HEK293 (cell line): ENCODE data around the gene B4GALT5.

Source experiments
- CTCF ChIA-PET: fragments of 350-600 bp; formaldehyde crosslinking; extraction: SDS; loops from one replicate; lab custom pipeline; 2021; ENCODE audit warnings: antibody characterized with exemption; lab: Yijun Ruan, JAX
- POLR2A ChIA-PET: fragments of 300-600 bp; formaldehyde crosslinking; extraction: SDS; loops from one replicate; lab custom pipeline; 2020; ENCODE audit warnings: antibody characterized with exemption, inconsistent platforms; lab: Yijun Ruan, JAX
- H3K27ac ChIP-seq: fragments of 200-500 bp; sonication (Bioruptor generic); 2 replicates; pipeline ENCODE4 v1.5.1; 2014; ENCODE audit warnings: low read depth, low read length, control low read depth, inconsistent platforms; ENCODE audit errors: extremely low read depth
- H3K36me3 ChIP-seq, 2 experiments: fragments of 200-500 bp in 1 of 2; sonication (Bioruptor generic) in 1 of 2; 1 replicate in 1 of 2; 2 replicates in 1 of 2; pipeline ENCODE4 v1.5.1; 2014 to 2017; ENCODE audit warnings: inconsistent platforms in 2 of 2, low read length in 2 of 2; ENCODE audit not compliant: control insufficient read depth in 2 of 2, insufficient read depth in 1 of 2
- H3K4me1 ChIP-seq: fragments of 200-500 bp; sonication (Bioruptor generic); 2 replicates; pipeline ENCODE4 v1.5.1; 2014; ENCODE audit warnings: mild to moderate bottlenecking, low read length, inconsistent platforms; ENCODE audit not compliant: control insufficient read depth, insufficient read depth
- H3K4me3 ChIP-seq: 2 replicates; pipeline ENCODE4 v1.5.1; 2011; ENCODE audit warnings: low read depth, mild to moderate bottlenecking, control low read depth, low read length, moderate library complexity
- H3K9me3 ChIP-seq: fragments of 200-500 bp; sonication (Bioruptor generic); 2 replicates; pipeline ENCODE4 v1.5.1; 2014; ENCODE audit warnings: low read depth, low read length, inconsistent platforms; ENCODE audit not compliant: control insufficient read depth, insufficient read depth
- GLI4 ChIP-seq: fragments of 450-650 bp; formaldehyde crosslinking; IDR thresholded peaks from 2 replicates; pipeline ENCODE4 v1.5.1; 2016; ENCODE audit warnings: missing biosample characterization, missing genetic modification characterization
- REPIN1 ChIP-seq: fragments of 450-650 bp; formaldehyde crosslinking; IDR thresholded peaks from 2 replicates; pipeline ENCODE4 v1.5.1; 2017; ENCODE audit warnings: missing biosample characterization, missing genetic modification characterization, low read depth
- SP2 ChIP-seq: fragments of 450-650 bp; formaldehyde crosslinking; IDR thresholded peaks from 2 replicates; pipeline ENCODE4 v1.5.1; 2016; ENCODE audit warnings: missing biosample characterization, missing genetic modification characterization
- ZBTB21 ChIP-seq: fragments of 450-650 bp; formaldehyde crosslinking; IDR thresholded peaks from 2 replicates; pipeline ENCODE4 v1.5.1; 2017; ENCODE audit warnings: missing biosample characterization, missing genetic modification characterization
- ZBTB44 ChIP-seq: fragments of 450-650 bp; IDR thresholded peaks from 2 replicates; pipeline ENCODE4 v1.5.1; 2018; ENCODE audit warnings: missing biosample characterization, mild to moderate bottlenecking, missing genetic modification characterization
- ZBTB49 ChIP-seq: fragments of 450-650 bp; formaldehyde crosslinking; IDR thresholded peaks from 2 replicates; pipeline ENCODE4 v1.5.1; 2016; ENCODE audit warnings: missing biosample characterization, missing genetic modification characterization, low read depth
- ZFP37 ChIP-seq: fragments of 450-650 bp; formaldehyde crosslinking; IDR thresholded peaks from 2 replicates; pipeline ENCODE4 v1.5.1; 2016; ENCODE audit warnings: missing biosample characterization, missing genetic modification characterization
- ZNF112 ChIP-seq: fragments of 450-650 bp; formaldehyde crosslinking; IDR thresholded peaks from 2 replicates; pipeline ENCODE4 v1.5.0; 2017; ENCODE audit warnings: missing biosample characterization, missing genetic modification characterization
- ZNF16 ChIP-seq: fragments of 450-650 bp; formaldehyde crosslinking; IDR thresholded peaks from 2 replicates; pipeline ENCODE4 v1.5.1; 2016; ENCODE audit warnings: low read depth, missing biosample characterization, missing genetic modification characterization
- ZNF350 ChIP-seq: fragments of 450-650 bp; formaldehyde crosslinking; IDR thresholded peaks from 2 replicates; pipeline ENCODE4 v1.5.0; 2017; ENCODE audit warnings: missing biosample characterization, mild to moderate bottlenecking, missing genetic modification characterization
- ZNF404 ChIP-seq: fragments of 450-650 bp; formaldehyde crosslinking; IDR thresholded peaks from 2 replicates; pipeline ENCODE4 v1.5.1; 2017; ENCODE audit warnings: missing biosample characterization, missing genetic modification characterization
- ZNF621 ChIP-seq: fragments of 450-650 bp; formaldehyde crosslinking; IDR thresholded peaks from 2 replicates; pipeline ENCODE4 v1.5.1; 2017; ENCODE audit warnings: missing biosample characterization, missing genetic modification characterization
- ZNF629 ChIP-seq: fragments of 450-650 bp; formaldehyde crosslinking; IDR thresholded peaks from 2 replicates; pipeline ENCODE4 v1.5.1; 2017; ENCODE audit warnings: missing biosample characterization, missing genetic modification characterization
- ZNF654 ChIP-seq: fragments of 450-650 bp; formaldehyde crosslinking; IDR thresholded peaks from 2 replicates; pipeline ENCODE4 v1.5.1; 2016; ENCODE audit warnings: low read depth, missing biosample characterization, missing genetic modification characterization
- ZNF704 ChIP-seq: fragments of 450-650 bp; formaldehyde crosslinking; IDR thresholded peaks from 2 replicates; pipeline ENCODE4 v1.5.1; 2016; ENCODE audit warnings: missing biosample characterization, missing genetic modification characterization
- ZNF707 ChIP-seq: fragments of 450-650 bp; formaldehyde crosslinking; IDR thresholded peaks from 2 replicates; pipeline ENCODE4 v1.5.1; 2016; ENCODE audit warnings: missing biosample characterization, missing genetic modification characterization
- ZSCAN16 ChIP-seq: fragments of 450-650 bp; formaldehyde crosslinking; IDR thresholded peaks from 2 replicates; pipeline ENCODE4 v1.5.1; 2016; ENCODE audit warnings: missing biosample characterization, missing genetic modification characterization
- TF ChIP-seq, protein P1 (sequence below): fragments of 450-650 bp; formaldehyde crosslinking; IDR thresholded peaks from 2 replicates; pipeline ENCODE4 v1.5.1; 2017; ENCODE audit warnings: missing biosample characterization, missing genetic modification characterization
- TF ChIP-seq, protein P2 (sequence below): fragments of 450-650 bp; formaldehyde crosslinking; IDR thresholded peaks from 2 replicates; pipeline ENCODE4 v1.5.1; 2016; ENCODE audit warnings: missing biosample characterization, missing genetic modification characterization, low read depth
- TF ChIP-seq, protein P3 (sequence below): fragments of 450-650 bp; formaldehyde crosslinking; IDR thresholded peaks from 2 replicates; pipeline ENCODE4 v1.5.1; 2016; ENCODE audit warnings: missing biosample characterization, missing genetic modification characterization
- TF ChIP-seq, protein P4 (sequence below): fragments of 450-650 bp; formaldehyde crosslinking; IDR thresholded peaks from 2 replicates; pipeline ENCODE4 v1.5.1; 2016; ENCODE audit warnings: missing biosample characterization, missing genetic modification characterization

The B4GALT5 gene

DNA sequence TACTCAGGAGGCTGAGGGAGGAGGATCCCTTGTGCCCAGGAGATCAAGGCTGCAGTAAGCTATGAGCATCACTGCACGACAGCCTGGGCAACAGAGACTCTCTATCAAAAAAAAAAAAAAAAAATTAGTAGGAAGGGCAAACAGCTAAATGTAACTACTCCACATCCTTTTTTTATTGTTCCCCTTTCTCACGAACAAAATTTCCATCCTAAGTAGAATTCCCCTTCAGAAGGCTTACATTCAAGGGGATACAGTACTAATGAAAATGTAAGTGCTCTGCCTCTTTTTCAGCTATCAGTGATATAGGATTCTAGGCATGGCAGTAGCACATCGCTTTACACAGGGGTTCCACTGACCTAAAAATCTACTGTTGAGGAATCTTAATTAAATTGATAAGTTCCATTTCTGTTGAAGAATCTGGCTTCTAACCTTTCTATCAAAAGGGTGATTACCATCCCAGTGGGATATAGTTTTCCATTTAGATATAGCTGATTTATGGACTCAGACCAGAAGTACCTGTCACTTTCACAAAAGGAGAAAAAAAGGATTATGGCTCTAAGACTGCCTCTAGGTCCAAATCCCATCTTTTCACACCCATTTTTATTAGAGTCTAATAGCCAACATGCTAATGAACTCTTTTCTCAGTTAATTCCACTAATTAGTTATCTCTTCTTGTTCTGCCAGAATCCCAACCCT is 2.6 kb downstream of the B4GALT5 start (continued):
- no peak for TF ChIP-seq ZNF112 (tag by site-specific recombination)
- TF ChIP-seq, protein P1, sequence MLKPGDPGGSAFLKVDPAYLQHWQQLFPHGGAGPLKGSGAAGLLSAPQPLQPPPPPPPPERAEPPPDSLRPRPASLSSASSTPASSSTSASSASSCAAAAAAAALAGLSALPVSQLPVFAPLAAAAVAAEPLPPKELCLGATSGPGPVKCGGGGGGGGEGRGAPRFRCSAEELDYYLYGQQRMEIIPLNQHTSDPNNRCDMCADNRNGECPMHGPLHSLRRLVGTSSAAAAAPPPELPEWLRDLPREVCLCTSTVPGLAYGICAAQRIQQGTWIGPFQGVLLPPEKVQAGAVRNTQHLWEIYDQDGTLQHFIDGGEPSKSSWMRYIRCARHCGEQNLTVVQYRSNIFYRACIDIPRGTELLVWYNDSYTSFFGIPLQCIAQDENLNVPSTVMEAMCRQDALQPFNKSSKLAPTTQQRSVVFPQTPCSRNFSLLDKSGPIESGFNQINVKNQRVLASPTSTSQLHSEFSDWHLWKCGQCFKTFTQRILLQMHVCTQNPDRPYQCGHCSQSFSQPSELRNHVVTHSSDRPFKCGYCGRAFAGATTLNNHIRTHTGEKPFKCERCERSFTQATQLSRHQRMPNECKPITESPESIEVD (tag by site-specific recombination): no peak
- no peak for TF ChIP-seq ZNF629
- TF ChIP-seq, protein P2, sequence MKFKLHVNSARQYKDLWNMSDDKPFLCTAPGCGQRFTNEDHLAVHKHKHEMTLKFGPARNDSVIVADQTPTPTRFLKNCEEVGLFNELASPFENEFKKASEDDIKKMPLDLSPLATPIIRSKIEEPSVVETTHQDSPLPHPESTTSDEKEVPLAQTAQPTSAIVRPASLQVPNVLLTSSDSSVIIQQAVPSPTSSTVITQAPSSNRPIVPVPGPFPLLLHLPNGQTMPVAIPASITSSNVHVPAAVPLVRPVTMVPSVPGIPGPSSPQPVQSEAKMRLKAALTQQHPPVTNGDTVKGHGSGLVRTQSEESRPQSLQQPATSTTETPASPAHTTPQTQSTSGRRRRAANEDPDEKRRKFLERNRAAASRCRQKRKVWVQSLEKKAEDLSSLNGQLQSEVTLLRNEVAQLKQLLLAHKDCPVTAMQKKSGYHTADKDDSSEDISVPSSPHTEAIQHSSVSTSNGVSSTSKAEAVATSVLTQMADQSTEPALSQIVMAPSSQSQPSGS: no peak
- TF ChIP-seq ZBTB21 (tag by site-specific recombination): no peak
- TF ChIP-seq ZNF704 (tag by site-specific recombination): no peak
- TF ChIP-seq, protein P3, sequence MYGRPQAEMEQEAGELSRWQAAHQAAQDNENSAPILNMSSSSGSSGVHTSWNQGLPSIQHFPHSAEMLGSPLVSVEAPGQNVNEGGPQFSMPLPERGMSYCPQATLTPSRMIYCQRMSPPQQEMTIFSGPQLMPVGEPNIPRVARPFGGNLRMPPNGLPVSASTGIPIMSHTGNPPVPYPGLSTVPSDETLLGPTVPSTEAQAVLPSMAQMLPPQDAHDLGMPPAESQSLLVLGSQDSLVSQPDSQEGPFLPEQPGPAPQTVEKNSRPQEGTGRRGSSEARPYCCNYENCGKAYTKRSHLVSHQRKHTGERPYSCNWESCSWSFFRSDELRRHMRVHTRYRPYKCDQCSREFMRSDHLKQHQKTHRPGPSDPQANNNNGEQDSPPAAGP (tag by site-specific recombination): no peak
- no peak for TF ChIP-seq GLI4 (tag by site-specific recombination)
- TF ChIP-seq ZNF16: no peak
- TF ChIP-seq ZSCAN16 (tag by site-specific recombination): no peak
- TF ChIP-seq ZFP37: no peak

DNA sequence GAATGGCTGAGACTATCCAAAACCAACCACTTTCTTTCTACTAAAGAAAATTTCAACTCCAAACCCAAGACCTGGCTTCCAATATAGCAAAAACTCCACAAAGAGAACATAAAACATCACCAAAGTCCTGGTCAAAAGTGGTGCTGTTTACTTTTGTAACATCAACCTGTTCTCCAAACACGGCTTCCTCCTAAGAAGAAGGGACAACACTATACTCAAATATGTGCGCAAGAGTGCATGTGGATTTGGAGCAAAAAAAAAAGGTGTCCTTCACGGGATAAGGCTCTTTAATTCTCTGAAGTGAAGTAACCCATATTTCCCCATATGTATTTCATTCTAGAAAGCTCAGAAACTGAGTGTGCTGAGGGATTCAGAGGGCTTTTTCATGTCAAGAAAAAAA is 6.6 kb downstream of the B4GALT5 start:
- H3K27ac ChIP-seq: no peak overlapping the region
- no peaks in the 10 kb centered on the region for H3K9me3 ChIP-seq
- H3K4me3 ChIP-seq: no peak overlapping the region
- peaks cover 5% of the 10 kb centered on the region; the same call in 1 of the 2 replicates for H3K4me1 ChIP-seq
- POLR2A ChIA-PET: no interaction called here
- H3K36me3 ChIP-seq: no peaks in the 10 kb centered on the region
- CTCF ChIA-PET: interaction anchor here (0.7 to 1.4 kb wide), 4 partner anchors 11 to 97 kb away, joined by 3 read pairs; no protein-coding TSS in a partner anchor
- no peak for TF ChIP-seq ZNF654
- TF ChIP-seq ZNF404 (tag by site-specific recombination): no peak
- no peak for TF ChIP-seq REPIN1 (tag by site-specific recombination)
- TF ChIP-seq SP2 (tag by site-specific recombination): no peak
- TF ChIP-seq ZNF621: no peak
- TF ChIP-seq ZBTB49 (tag by site-specific recombination): no peak
- no peak for TF ChIP-seq ZBTB44 (tag by site-specific recombination)
- TF ChIP-seq ZNF350 (tag by site-specific recombination): no peak
- TF ChIP-seq, protein P3 (tag by site-specific recombination): no peak
- TF ChIP-seq ZNF707 (tag by site-specific recombination): no peak
- TF ChIP-seq, protein P4, sequence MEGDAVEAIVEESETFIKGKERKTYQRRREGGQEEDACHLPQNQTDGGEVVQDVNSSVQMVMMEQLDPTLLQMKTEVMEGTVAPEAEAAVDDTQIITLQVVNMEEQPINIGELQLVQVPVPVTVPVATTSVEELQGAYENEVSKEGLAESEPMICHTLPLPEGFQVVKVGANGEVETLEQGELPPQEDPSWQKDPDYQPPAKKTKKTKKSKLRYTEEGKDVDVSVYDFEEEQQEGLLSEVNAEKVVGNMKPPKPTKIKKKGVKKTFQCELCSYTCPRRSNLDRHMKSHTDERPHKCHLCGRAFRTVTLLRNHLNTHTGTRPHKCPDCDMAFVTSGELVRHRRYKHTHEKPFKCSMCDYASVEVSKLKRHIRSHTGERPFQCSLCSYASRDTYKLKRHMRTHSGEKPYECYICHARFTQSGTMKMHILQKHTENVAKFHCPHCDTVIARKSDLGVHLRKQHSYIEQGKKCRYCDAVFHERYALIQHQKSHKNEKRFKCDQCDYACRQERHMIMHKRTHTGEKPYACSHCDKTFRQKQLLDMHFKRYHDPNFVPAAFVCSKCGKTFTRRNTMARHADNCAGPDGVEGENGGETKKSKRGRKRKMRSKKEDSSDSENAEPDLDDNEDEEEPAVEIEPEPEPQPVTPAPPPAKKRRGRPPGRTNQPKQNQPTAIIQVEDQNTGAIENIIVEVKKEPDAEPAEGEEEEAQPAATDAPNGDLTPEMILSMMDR: no peak
